BLaER1 treated with 17β-estradiol and CSF1 and Interleukin-3, amounts not matched to agents 10 nM and 100 nM (cell line): ENCODE data around the gene THOC7.
A peak's percentile ranks its signal among the peaks of the same experiment; 100 is the strongest.

ENCODE experiments used
- H3K27ac ChIP-seq, 11 experiments: shearing (Covaris generic); formaldehyde crosslinking; 2 replicates each; pipeline ENCODE4 v1.8.1; 2022
- H3K27me3 ChIP-seq, 11 experiments: shearing (Covaris generic); formaldehyde crosslinking; 2 replicates each; pipeline ENCODE4 v1.8.1; 2022
- H3K36me3 ChIP-seq, 11 experiments: shearing (Covaris generic); formaldehyde crosslinking; 2 replicates each; pipeline ENCODE4 v1.8.1; 2022
- H3K4me1 ChIP-seq, 10 experiments: shearing (Covaris generic); formaldehyde crosslinking; 2 replicates each; pipeline ENCODE4 v1.8.1; 2022
- H3K4me2 ChIP-seq, 11 experiments: shearing (Covaris generic); formaldehyde crosslinking; 2 replicates each; pipeline ENCODE4 v1.8.1; 2022
- H3K4me3 ChIP-seq, 10 experiments: shearing (Covaris generic); formaldehyde crosslinking; 2 replicates each; pipeline ENCODE4 v1.8.1; 2022
- H3K9ac ChIP-seq, 11 experiments: shearing (Covaris generic); formaldehyde crosslinking; 2 replicates each; pipeline ENCODE4 v1.8.1; 2022
- H3K9me3 ChIP-seq, 11 experiments: shearing (Covaris generic); formaldehyde crosslinking; replicated peaks in 1 of 11; 2 replicates each; pipeline ENCODE4 v1.8.1; 2022
- H4K20me1 ChIP-seq, 11 experiments: shearing (Covaris generic); formaldehyde crosslinking; 2 replicates each; pipeline ENCODE4 v1.8.1; 2022
- Cebpa-rat ChIP-seq, 11 experiments: shearing (Covaris generic); IDR thresholded peaks; 2 replicates each; pipeline ENCODE4 v1.8.1; 2022

The THOC7 gene

GRCh38 chr3:63861306-63861705 lies 2.3 kb downstream of the THOC7 start:
- no peak for TF ChIP-seq Cebpa-rat (IDR thresholded peaks at IDR 0.05)
- peaks cover 26 to 48% (median 29%) of the 10 kb centered on the region in 10 experiments for H3K4me1 ChIP-seq
- H3K9ac ChIP-seq, result 0 out of 22 replicates have a peak overlapping the region, but pooled peaks of 1 of the 11 experiments have one; percentile 3
- H3K36me3 ChIP-seq, result peaks cover 2 to 17% (median 10%) of the 10 kb centered on the region in 11 experiments; a peak in 15 of 22 replicates
- no peaks in the 10 kb centered on the region for H3K27me3 ChIP-seq
- H3K27ac ChIP-seq, result no peak overlapping the region
- H4K20me1 ChIP-seq, result peaks cover 13 to 70% (median 34%) of the 10 kb centered on the region in 11 experiments; a peak in 17 of 22 replicates
- H3K4me3 ChIP-seq, result no peak overlapping the region
- 0 out of 22 replicates have a peak, but pooled peaks cover 0 to 4% (median 0%) of the 10 kb centered on the region in 11 experiments for H3K9me3 ChIP-seq
- peak overlapping the region in 8 of 11 experiments; percentile 1 to 98 (median 94); a peak in 9 of 22 replicates for H3K4me2 ChIP-seq

- H3K4me2 ChIP-seq, result 0 out of 22 replicates have a peak overlapping the region, but pooled peaks of 1 of the 11 experiments have one; percentile 85
- H3K4me3 ChIP-seq, result no peak overlapping the region
- no peak for TF ChIP-seq Cebpa-rat (IDR thresholded peaks at IDR 0.05)
- peaks cover 23 to 44% (median 28%) of the 10 kb centered on the region in 10 experiments for H3K4me1 ChIP-seq
- H3K9me3 ChIP-seq, result 0 out of 22 replicates have a peak, but pooled peaks cover 0 to 4% (median 0%) of the 10 kb centered on the region in 11 experiments
- H3K27me3 ChIP-seq, result no peaks in the 10 kb centered on the region
- peaks cover 0 to 14% (median 7%) of the 10 kb centered on the region in 11 experiments; a peak in 8 of 22 replicates for H3K36me3 ChIP-seq
- no peak overlapping the region for H3K9ac ChIP-seq
- H4K20me1 ChIP-seq, result peaks cover 13 to 68% (median 31%) of the 10 kb centered on the region in 11 experiments; a peak in 17 of 22 replicates
- no peak overlapping the region for H3K27ac ChIP-seq
Measured at GRCh38 chr3:63860776-63861175, 2.8 kb downstream of the THOC7 start.

GRCh38 chr3:63857311-63857710 lies 6.3 kb downstream of the THOC7 start:
- Histone ChIP-seq H3K4me3 (no peak overlapping the region), H3K27me3 (no peaks in the 10 kb centered on the region), H3K27ac (no peak overlapping the region), H4K20me1 (peaks cover 13 to 94% (median 45%) of the 10 kb centered on the region in 11 experiments; a peak in 17 of 22 replicates), H3K9ac (no peak overlapping the region), H3K4me2 (no peak overlapping the region), H3K4me1 (peaks cover 11 to 30% (median 13%) of the 10 kb centered on the region in 10 experiments), H3K36me3 (peaks cover 3 to 36% (median 21%) of the 10 kb centered on the region in 11 experiments; a peak in 21 of 22 replicates), H3K9me3 (peaks cover 0 to 10% (median 0%) of the 10 kb centered on the region in 11 experiments; a peak in 1 of 22 replicates)
- no peak for TF ChIP-seq Cebpa-rat (IDR thresholded peaks at IDR 0.05)

GRCh38 chr3:63855333-63855940 lies 8.2 kb downstream of the THOC7 start:
- no peak overlapping the region for H3K27ac ChIP-seq
- peaks cover 0 to 10% (median 0%) of the 10 kb centered on the region in 11 experiments; a peak in 2 of 22 replicates for H3K9me3 ChIP-seq
- no peak overlapping the region for H3K4me3 ChIP-seq
- no peak overlapping the region for H3K4me2 ChIP-seq
- H4K20me1 ChIP-seq, result peaks cover 13 to 84% (median 45%) of the 10 kb centered on the region in 11 experiments; a peak in 17 of 22 replicates
- no peak for TF ChIP-seq Cebpa-rat (IDR thresholded peaks at IDR 0.05)
- no peaks in the 10 kb centered on the region for H3K27me3 ChIP-seq
- no peak overlapping the region for H3K9ac ChIP-seq
- H3K36me3 ChIP-seq, result peaks cover 21 to 54% (median 33%) of the 10 kb centered on the region in 11 experiments
- H3K4me1 ChIP-seq, result peaks cover 0 to 19% (median 0%) of the 10 kb centered on the region in 10 experiments; a peak in 3 of 20 replicates

- Histone ChIP-seq H3K9me3 (peaks cover 0 to 10% (median 0%) of the 10 kb centered on the region in 11 experiments; a peak in 2 of 22 replicates), H3K27me3 (no peaks in the 10 kb centered on the region), H3K36me3 (peaks cover 21 to 59% (median 34%) of the 10 kb centered on the region in 11 experiments), H3K4me3 (no peak overlapping the region), H3K27ac (no peak overlapping the region), H3K9ac (no peak overlapping the region), H3K4me2 (no peak overlapping the region), H4K20me1 (peaks cover 0 to 81% (median 25%) of the 10 kb centered on the region in 11 experiments; a peak in 14 of 22 replicates), H3K4me1 (0 out of 20 replicates have a peak, but pooled peaks cover 0 to 6% (median 0%) of the 10 kb centered on the region in 10 experiments)
- TF ChIP-seq Cebpa-rat (IDR thresholded peaks at IDR 0.05), result no peak
Measured at GRCh38 chr3:63853106-63853505, 10.5 kb downstream of the THOC7 start.

- Histone ChIP-seq H3K9me3 (peaks cover 0 to 8% (median 0%) of the 10 kb centered on the region in 11 experiments; a peak in 3 of 22 replicates), H3K27me3 (no peaks in the 10 kb centered on the region), H3K4me1 (0 out of 20 replicates have a peak, but pooled peaks cover 0 to 6% (median 0%) of the 10 kb centered on the region in 10 experiments), H3K27ac (no peak overlapping the region), H4K20me1 (peaks cover 0 to 72% (median 25%) of the 10 kb centered on the region in 11 experiments; a peak in 15 of 22 replicates), H3K36me3 (peaks cover 21 to 66% (median 31%) of the 10 kb centered on the region in 11 experiments; a peak in 21 of 22 replicates), H3K4me3 (no peak overlapping the region), H3K4me2 (no peak overlapping the region), H3K9ac (no peak overlapping the region)
- no peak for TF ChIP-seq Cebpa-rat (IDR thresholded peaks at IDR 0.05)
Measured at GRCh38 chr3:63851287-63851686, 12.3 kb downstream of the THOC7 start.

- Histone ChIP-seq H3K27ac (no peak overlapping the region), H3K36me3 (peaks cover 31 to 72% (median 41%) of the 10 kb centered on the region in 11 experiments), H3K4me1 (0 out of 20 replicates have a peak, but pooled peaks cover 0 to 6% (median 0%) of the 10 kb centered on the region in 10 experiments), H3K9me3 (peaks cover 0 to 11% (median 0%) of the 10 kb centered on the region in 11 experiments; a peak in 6 of 22 replicates), H3K27me3 (no peaks in the 10 kb centered on the region), H4K20me1 (peaks cover 0 to 72% (median 16%) of the 10 kb centered on the region in 11 experiments; a peak in 14 of 22 replicates), H3K9ac (no peak overlapping the region), H3K4me2 (no peak overlapping the region), H3K4me3 (no peak overlapping the region)
- TF ChIP-seq Cebpa-rat (IDR thresholded peaks at IDR 0.05), result no peak
Measured at GRCh38 chr3:63849175-63849574, 14.4 kb downstream of the THOC7 start.

- Histone ChIP-seq H3K4me3 (no peak overlapping the region), H3K9ac (no peak overlapping the region)
Measured at GRCh38 chr3:63847718-63848450, 15.7 kb downstream of the THOC7 start.

More at GRCh38 chr3:63847718-63848450, 15.7 kb downstream of the THOC7 start:
- H3K4me1 ChIP-seq, result 0 out of 20 replicates have a peak, but pooled peaks cover 0 to 6% (median 0%) of the 10 kb centered on the region in 10 experiments
- H3K27ac ChIP-seq, result no peak overlapping the region
- TF ChIP-seq Cebpa-rat (IDR thresholded peaks at IDR 0.05), result no peak
- H3K36me3 ChIP-seq, result peaks cover 39 to 76% (median 47%) of the 10 kb centered on the region in 11 experiments
- peaks cover 3 to 23% (median 11%) of the 10 kb centered on the region in 11 experiments; a peak in 21 of 22 replicates for H3K9me3 ChIP-seq
- no peaks in the 10 kb centered on the region for H3K27me3 ChIP-seq
- H4K20me1 ChIP-seq, result peaks cover 0 to 66% (median 12%) of the 10 kb centered on the region in 11 experiments; a peak in 13 of 22 replicates
- H3K4me2 ChIP-seq, result no peak overlapping the region
